Endodermal cell (in vitro differentiated cells): ENCODE measurements around the gene TSHZ2. TPM values are rescaled to one million over a fixed set of nuclear protein-coding genes. Genes with fewer than 3 reads are reported as not detected.

Experiments used
- DNase-seq: peaks from one replicate; pipeline ENCODE4 v3.0.0-alpha.2; 2017
- H3K27ac ChIP-seq: 2 replicates; pipeline ENCODE4 v1.5.1; 2013; ENCODE audit warnings: mild to moderate bottlenecking, low read depth, low read length, moderate library complexity
- H3K27me3 ChIP-seq: 2 replicates; pipeline ENCODE4 v1.6.1; 2013; ENCODE audit warnings: mild to moderate bottlenecking, low read length, moderate library complexity; ENCODE audit not compliant: insufficient read depth, control insufficient read depth, poor library complexity, severe bottlenecking
- H3K36me3 ChIP-seq: 2 replicates; pipeline ENCODE4 v1.7.0; 2013; ENCODE audit warnings: mild to moderate bottlenecking, low read length, moderate library complexity; ENCODE audit not compliant: control insufficient read depth, insufficient read depth
- H3K4me1 ChIP-seq: one replicate; pipeline ENCODE4 v1.7.0; 2013; ENCODE audit warnings: low read length; ENCODE audit not compliant: control insufficient read depth, insufficient read depth
- H3K4me3 ChIP-seq: 2 replicates; pipeline ENCODE4 v1.5.1; 2013; ENCODE audit warnings: mild to moderate bottlenecking, low read length, moderate library complexity
- H3K9ac ChIP-seq: 2 replicates; pipeline ENCODE4 v1.6.1; 2013; ENCODE audit warnings: mild to moderate bottlenecking, low read length, moderate library complexity; ENCODE audit not compliant: poor library complexity, severe bottlenecking; ENCODE audit errors: extremely low read depth
- H3K9me3 ChIP-seq: 2 replicates; pipeline ENCODE4 v1.6.1; 2013; ENCODE audit warnings: mild to moderate bottlenecking, low read length, moderate library complexity; ENCODE audit not compliant: control insufficient read depth
- H3K27ac Mint-ChIP-seq: 2 replicates; pipeline ENCODE4 v1.8.0; 2020; ENCODE audit warnings: mixed read lengths
- H3K27me3 Mint-ChIP-seq: 2 replicates; pipeline ENCODE4 v1.8.0; 2021; ENCODE audit warnings: mild to moderate bottlenecking, mixed read lengths; ENCODE audit not compliant: insufficient read depth
- H3K36me3 Mint-ChIP-seq: 2 replicates; pipeline ENCODE4 v1.8.0; 2020; ENCODE audit warnings: low read depth, mixed read lengths
- H3K4me1 Mint-ChIP-seq: 2 replicates; pipeline ENCODE4 v1.8.0; 2020; ENCODE audit warnings: mixed read lengths
- H3K4me3 Mint-ChIP-seq: 2 replicates; pipeline ENCODE4 v1.8.0; 2020; ENCODE audit warnings: mild to moderate bottlenecking, moderate library complexity, mixed read lengths
- H3K9me3 Mint-ChIP-seq: 2 replicates; pipeline ENCODE4 v1.8.0; 2020; ENCODE audit warnings: mild to moderate bottlenecking, mixed read lengths
- CTCF ChIP-seq: fragments of 200-600 bp; sonication (generic); conservative IDR thresholded peaks from 2 replicates; pipeline ENCODE4 v1.5.0; 2021; ENCODE audit warnings: antibody characterized with exemption, mild to moderate bottlenecking
- WGBS, 2 experiments: methylation state at CpG; one replicate each; pipeline versions ENCODE4 v1.1.5 to v1.1.7; 2013; ENCODE audit warnings: missing lambda C conversion rate in 2 of 2, mixed read lengths in 1 of 2; ENCODE audit not compliant: insufficient coverage in 1 of 2, insufficient read length in 1 of 2; 5-methylcytosine and 5-hydroxymethylcytosine counted together
- total RNA-seq, 2 donors: library from RNA; stranded (reverse); fragmentation: NEBNext Ultra II Directional in 1 of 2; extraction: Animal tissue kit (Norgen Biotek cat#: 25700) in 1 of 2; gene quantifications; 2 replicates in 1 of 2; 3 replicates in 1 of 2; pipeline ENCODE4 v1.2.1, GENCODE V29; 2021

The TSHZ2 gene
- total RNA-seq, 2 donors from 2014 or later, result 0.07 to 0.31 TPM

- Histone ChIP-seq H3K27me3 (peaks cover 6% of the 10 kb centered on the region), H3K9ac (no peak overlapping the region), H3K9me3 (no peaks in the 10 kb centered on the region), H3K27ac (no peak overlapping the region), H3K4me3 (no peak overlapping the region), H3K36me3 (no peaks in the 10 kb centered on the region), H3K4me1 (peaks cover 6% of the 10 kb centered on the region)
- Mint-ChIP-seq H3K9me3 (no peaks in the 10 kb centered on the region), H3K27ac (no peak overlapping the region), H3K4me1 (peaks cover 12% of the 10 kb centered on the region), H3K36me3 (no peaks in the 10 kb centered on the region), H3K27me3 (peaks cover 11% of the 10 kb centered on the region), H3K4me3 (no peak overlapping the region)
- no peak for TF ChIP-seq CTCF
- WGBS, 2 experiments, result 89 to 97% methylated on average over 1 of the region's 1 CpG
- no peak for DNase-seq
Measured at GRCh38 chr20:52987295-52987694, 15.1 kb downstream of the TSHZ2 start.

- H3K27ac ChIP-seq, result no peak overlapping the region
- Mint-ChIP-seq H3K27ac (no peak overlapping the region), H3K36me3 (no peaks in the 10 kb centered on the region), H3K4me1 (no peaks in the 10 kb centered on the region), H3K4me3 (no peak overlapping the region), H3K27me3 (peaks cover 2% of the 10 kb centered on the region), H3K9me3 (no peaks in the 10 kb centered on the region)
- H3K4me1 ChIP-seq, result no peaks in the 10 kb centered on the region
- H3K9me3 ChIP-seq, result no peaks in the 10 kb centered on the region
- H3K4me3 ChIP-seq, result no peak overlapping the region
- TF ChIP-seq CTCF, result no peak
- H3K36me3 ChIP-seq, result no peaks in the 10 kb centered on the region
- H3K9ac ChIP-seq, result no peak overlapping the region
- H3K27me3 ChIP-seq, result peaks cover 6% of the 10 kb centered on the region
- 92 to 97% methylated on average over 3 to 4 of the region's 4 CpGs for WGBS, 2 experiments
- no peak for DNase-seq
Measured at GRCh38 chr20:52991830-52992229, 19.7 kb downstream of the TSHZ2 start.

GRCh38 chr20:52992632-52993031 lies 20.5 kb downstream of the TSHZ2 start:
- no peaks in the 10 kb centered on the region for H3K4me1 Mint-ChIP-seq
- H3K4me3 Mint-ChIP-seq, result no peak overlapping the region
- H3K27ac Mint-ChIP-seq, result no peak overlapping the region

More at GRCh38 chr20:52992632-52993031, 20.5 kb downstream of the TSHZ2 start:
- peaks cover 5% of the 10 kb centered on the region for H3K27me3 ChIP-seq
- no peak overlapping the region for H3K27ac ChIP-seq
- no peaks in the 10 kb centered on the region for H3K4me1 ChIP-seq
- H3K27me3 Mint-ChIP-seq, result no peaks in the 10 kb centered on the region
- H3K36me3 Mint-ChIP-seq, result no peaks in the 10 kb centered on the region
- H3K36me3 ChIP-seq, result no peaks in the 10 kb centered on the region
- 85% methylated on average over 1 of the region's 1 CpG; no CpG with 5 or more reads in 1 of the 2 experiments for WGBS, 2 experiments
- H3K9me3 Mint-ChIP-seq, result no peaks in the 10 kb centered on the region
- no peaks in the 10 kb centered on the region for H3K9me3 ChIP-seq
- no peak overlapping the region for H3K9ac ChIP-seq
- TF ChIP-seq CTCF, result no peak
- H3K4me3 ChIP-seq, result no peak overlapping the region
- DNase-seq, result no peak
